NK-92 (cell line): Measurements from ENCODE around the gene GLT8D2.

Experiments used
- DNase-seq: peaks from one replicate; lab custom pipeline; 2025; ENCODE audit not compliant: unreplicated experiment; lab: John Stamatoyannopoulos, UW

GLT8D2 gene

DNA sequence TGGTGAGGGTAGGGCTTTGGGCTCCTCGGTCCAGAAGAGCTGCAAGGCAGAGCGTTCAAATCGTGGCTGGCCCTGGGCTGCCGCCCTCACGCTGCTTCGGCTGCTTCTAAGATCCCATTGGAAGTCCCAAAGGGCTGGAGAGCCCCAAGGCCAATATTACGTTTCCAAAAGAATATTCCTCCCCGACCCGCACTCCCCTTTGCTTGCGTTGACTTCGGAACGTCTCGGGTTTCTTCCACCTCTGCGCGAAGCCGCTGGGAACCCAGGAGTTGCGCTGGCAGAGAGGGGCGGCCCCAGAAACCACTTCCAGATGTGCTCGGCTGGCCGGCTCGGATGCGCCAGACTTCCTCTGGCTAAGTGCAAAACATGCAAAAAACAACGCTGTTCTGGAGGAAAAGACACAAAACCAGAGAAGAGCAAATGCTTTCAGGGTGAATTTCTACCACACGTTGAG is at the start of gene GLT8D2:
TSS of gene GLT8D2 (minus strand) at position 285 of the 454 bp plus-strand sequence. CDS start 30,539 bp downstream, outside the sequence.
- DNase-seq = no peak

DNA sequence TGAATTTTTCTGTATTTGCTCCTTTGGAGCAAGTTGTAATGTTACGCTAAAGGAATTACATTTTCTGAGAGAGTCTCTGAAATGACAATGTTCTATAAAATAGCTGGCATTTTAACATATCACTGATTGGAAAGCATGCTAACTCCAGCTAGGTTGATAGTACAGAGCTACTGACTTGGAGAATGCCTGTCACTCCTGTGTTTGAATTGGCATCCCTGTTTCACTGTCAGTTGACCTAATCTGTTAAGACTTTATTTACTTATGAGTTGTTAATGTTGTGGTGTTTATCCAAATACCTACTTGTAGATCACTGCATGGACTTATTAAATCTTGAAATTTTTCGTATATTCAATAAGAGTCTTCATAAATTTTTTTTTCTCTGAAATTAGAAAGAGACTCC is 48.0 kb upstream of the GLT8D2 start:
- no peak for DNase-seq

DNA sequence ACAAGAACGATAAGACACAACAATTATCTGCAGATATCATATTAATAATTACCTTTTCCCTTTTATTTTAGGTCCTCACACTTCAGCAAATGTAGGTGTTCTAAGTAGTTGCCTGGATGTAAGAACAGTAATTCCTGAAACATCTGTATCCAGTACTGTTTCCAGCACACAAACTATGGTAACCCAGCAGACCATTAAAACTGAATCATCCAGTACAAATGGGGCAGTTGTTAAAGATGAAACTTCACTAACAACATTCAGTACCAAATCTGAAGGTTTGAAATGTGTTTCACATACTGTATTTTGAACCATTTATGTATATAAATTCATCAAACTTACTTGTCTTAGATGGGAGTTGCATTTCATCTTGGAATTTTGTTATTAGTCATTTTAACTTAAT is 45.3 kb upstream of the GLT8D2 start:
- no peak for DNase-seq

GRCh38 chr12:104094284-104094683 is 44.3 kb upstream of the GLT8D2 start:
- no peak for DNase-seq

- DNase-seq = no peak
These were observed 41.1 kb upstream of the GLT8D2 start for GRCh38 chr12:104091136-104091535.

DNA sequence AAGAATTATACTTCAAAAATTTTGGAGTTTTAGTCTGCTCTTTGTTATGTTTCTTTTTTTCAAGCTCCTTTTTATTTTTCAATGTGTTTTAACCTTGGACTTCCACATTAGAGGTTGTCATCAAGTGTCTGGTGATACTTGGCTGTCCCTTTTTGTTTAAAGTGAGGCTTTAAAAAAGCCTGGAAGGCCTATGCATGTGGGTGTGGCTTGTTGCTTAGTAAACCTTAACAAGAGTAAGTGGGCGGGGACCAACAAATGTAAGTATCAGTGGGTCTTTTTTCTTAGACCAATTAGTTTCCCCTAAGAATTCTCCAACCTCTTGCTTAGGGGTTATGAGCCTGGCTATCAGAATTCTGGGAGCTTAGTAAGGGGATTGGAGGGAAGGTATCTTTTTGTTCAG is 40.7 kb upstream of the GLT8D2 start:
- DNase-seq = no peak

- no peak for DNase-seq
These were observed 33.9 kb upstream of the GLT8D2 start for GRCh38 chr12:104083769-104084475.

- DNase-seq = no peak
These were observed 30.8 kb upstream of the GLT8D2 start for GRCh38 chr12:104080764-104081163.

DNA sequence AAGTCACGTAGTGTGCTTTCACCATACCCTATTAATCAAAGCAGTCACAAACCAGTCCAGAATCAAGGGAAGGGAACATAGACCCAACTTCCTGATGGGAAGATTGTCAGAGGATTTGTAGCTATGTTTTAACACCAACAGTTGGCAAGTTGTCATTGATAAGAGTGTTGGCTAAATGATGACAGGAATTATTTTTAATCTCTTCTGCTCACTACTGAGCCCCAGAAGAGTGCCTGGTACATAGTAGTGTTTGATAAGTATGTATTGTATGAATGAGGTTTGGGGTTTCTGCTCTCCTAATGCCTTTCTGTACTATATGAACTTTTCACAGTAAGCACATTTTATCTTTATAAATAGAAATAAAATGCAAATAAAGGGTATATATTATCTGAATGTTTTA is 29.0 kb upstream of the GLT8D2 start:
- DNase-seq = no peak

DNA sequence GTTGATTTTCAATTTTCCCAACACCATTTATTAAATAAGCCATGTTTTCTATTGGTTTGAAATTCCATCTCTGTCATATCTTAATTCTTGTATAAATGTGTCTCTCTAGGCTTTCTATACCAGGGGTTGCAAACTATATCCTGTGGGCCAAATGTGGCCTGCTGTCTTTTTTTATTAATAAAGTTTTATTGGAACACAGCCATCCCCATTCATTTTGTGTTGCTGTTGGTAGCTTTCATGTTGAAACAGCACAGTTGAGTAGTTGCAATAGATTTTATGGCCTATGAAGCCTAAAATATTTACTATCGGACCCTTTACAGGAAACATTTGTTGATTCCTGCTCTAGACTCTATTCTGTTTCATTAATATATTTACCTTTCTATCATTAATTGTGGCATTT is 23.7 kb upstream of the GLT8D2 start:
- no peak for DNase-seq

DNA sequence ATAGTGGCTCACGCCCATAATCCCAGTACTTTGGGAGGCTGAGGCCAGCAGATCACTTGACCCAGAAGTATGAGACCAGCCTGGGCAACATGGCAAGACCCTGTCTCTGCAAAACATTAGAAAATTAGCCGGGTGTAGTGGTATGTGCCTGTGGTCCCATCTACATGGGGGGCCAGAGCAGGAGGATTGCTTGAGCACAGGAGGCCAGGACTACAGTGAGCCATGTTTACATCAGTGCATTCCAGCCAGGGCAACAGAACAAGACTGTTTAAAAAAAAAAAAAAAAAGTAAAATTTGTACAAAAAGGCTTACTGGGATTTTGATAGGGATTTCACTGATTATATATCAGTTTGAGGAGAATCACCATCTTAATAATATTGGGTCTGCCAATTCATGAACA is 22.1 kb upstream of the GLT8D2 start:
- no peak for DNase-seq

DNA sequence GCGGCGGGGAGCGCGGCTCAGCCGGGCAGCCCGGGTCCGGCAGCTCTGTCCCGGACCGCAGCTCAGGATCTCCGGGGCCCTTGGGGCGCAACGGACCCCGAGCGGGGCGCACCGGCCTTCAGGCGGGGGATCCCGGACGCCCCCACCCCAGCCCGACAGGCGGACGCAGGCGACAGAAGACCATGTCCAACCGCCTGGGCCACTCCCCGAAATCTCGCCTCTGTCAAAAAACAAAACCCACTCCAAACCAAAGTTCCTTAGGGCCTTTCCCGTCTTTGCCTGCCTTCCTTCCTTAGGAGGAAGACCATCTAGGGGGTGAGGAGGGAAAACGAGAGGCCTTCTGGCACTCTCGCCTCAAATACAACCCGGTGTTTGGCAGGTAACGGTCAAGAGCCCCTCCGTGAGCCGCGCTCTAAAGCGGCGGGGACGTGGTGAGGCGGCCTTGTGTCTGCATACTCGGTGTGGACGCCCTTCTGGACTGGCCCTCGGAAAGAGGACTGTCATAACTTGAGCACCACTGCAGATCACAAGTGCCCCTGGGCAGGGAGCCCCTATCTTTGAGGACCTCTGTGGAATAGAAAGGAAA is 14.9 kb upstream of the GLT8D2 start:
- no peak for DNase-seq

- DNase-seq = no peak
These were observed 14.2 kb upstream of the GLT8D2 start, which contains the start of gene HCFC2 for GRCh38 chr12:104064031-104064841. Gene HCFC2, plus strand, starts transcription at chr12:104064531. Its CDS starts 30 bp downstream, at chr12:104064561.

DNA sequence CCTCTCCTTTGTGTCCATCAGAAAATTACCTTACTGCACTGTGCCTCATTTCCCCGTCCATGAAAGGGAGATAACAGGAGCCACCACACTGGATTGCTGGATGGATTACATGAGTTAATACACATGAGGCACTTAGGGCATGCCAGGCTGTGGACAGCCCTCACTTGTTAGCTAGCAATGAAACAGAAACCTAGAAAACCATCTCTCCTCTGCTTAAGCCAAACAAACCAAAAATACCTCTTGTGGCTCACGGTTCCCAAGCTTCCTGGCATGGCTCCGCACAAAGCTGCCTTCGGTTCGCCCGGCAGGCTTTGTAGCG is 13.7 kb upstream of the GLT8D2 start:
- DNase-seq = no peak

DNA sequence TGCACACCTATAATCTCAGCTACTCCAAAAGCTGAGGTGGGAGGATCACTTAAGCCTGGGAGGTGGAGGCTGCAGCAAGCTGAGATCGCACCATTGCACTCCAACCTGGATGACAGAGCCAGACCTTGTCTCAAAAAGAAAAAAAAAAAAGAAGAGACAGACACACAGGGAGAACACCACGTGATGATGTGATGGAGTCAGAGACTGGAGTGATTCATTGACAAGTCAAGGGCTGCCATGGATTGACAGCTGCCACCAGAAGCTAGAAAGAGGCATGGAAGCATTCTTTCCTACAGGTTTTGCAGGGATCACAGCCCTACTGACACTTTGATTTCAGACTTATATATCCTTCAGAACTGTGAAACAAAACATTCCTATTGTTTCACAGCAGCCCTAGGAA is 10.8 kb upstream of the GLT8D2 start:
- no peak for DNase-seq

DNA sequence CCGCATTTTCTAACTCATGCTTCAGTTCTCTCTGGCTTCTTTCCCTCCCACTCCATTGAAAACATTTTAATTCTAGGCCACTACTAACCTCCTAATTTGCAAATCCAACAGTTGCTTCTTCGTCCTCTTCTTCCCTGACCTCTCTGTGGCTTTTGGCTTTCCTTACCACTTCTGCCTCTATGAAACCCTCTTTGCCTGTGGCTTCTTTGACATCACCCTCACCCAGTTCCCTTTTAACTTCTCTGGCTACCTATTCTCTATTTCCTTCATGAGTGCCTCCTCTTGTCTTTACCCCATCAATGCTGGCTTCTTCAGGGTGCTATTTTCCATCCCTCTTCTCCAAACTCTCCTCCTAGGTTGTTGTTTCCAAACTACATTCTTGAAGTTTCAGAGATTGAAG is 10.0 kb upstream of the GLT8D2 start:
- no peak for DNase-seq

GRCh38 chr12:104058802-104059201 is 8.8 kb upstream of the GLT8D2 start:
- DNase-seq = no peak

- DNase-seq = no peak
These were observed 7.8 kb upstream of the GLT8D2 start for GRCh38 chr12:104057771-104058197.

DNA sequence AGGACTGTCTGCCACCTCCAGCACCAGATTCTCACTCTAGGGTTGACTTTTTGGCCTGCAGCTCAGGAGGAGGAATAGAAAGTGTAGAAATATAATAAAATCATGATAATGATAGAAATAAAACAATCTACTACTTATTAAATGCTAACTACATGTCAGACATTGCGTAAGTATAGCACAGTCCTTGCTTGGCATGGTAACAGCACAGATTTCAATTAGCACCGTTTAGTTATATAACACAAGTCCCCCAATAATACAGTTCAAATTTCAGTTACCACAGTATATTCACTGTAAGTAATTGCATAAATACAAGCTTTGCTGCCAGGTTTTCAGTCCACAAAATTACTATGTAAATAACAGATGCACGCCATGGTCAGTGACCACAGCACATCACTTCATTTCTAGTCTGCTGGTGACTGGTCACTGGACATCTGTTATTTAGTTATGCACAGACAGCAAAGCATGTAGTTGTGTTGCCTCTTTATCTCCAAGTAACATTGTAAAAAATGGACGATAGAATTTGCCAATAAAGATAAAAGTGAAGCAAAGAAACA is 6.5 kb upstream of the GLT8D2 start:
- DNase-seq = no peak

- no peak for DNase-seq
These were observed 5.8 kb upstream of the GLT8D2 start for GRCh38 chr12:104055686-104056388.

DNA sequence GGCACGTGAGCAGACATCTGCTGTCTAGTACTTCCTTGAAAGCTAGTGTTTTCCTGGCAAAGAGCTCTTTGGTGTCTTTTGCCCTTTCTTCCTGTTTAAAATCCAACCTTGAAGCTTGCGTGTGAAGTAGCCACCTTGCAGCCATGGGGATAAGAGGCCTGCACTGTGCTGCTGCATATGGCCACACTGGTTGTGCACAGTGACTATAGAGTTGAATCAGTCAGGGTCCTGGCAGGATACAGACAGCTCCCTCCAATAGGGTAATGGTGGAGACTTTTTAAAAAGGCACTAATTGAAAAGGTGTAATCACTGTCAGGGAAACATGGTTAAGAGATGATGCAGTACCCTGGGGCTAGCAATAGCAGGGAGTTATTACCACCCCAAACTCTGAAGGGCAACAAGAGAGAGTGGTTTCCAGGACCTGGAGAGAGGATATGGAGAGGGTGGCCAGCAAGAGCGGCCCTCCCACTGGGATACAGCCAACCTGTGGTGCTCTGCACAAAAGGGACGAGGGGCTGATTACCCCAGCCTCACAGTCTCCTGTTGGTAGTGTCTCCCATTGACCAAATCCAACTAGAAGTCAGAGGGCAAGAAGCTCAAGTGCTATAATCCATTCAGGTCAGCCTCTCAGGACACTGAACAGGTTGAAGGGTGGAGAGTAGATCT is 4.8 kb upstream of the GLT8D2 start:
- DNase-seq = no peak
